Breast epithelium (tissue), 3 donors: ENCODE measurements around the gene SEC24C.

Experiments used
- POLR2A ChIP-seq: fragments of 450-650 bp; IDR thresholded peaks from one replicate; pipeline ENCODE4 v1.6.1; 2016; ENCODE audit warnings: antibody characterized with exemption, mild to moderate bottlenecking, moderate library complexity
- TF ChIP-seq, protein P1 (sequence below), 3 donors: fragments of 450-650 bp; IDR thresholded peaks; one replicate each; pipeline ENCODE4 v1.5.1; 2016 to 2017; ENCODE audit warnings: antibody characterized with exemption in 3 of 3, mild to moderate bottlenecking in 3 of 3, moderate library complexity in 3 of 3

DNA sequence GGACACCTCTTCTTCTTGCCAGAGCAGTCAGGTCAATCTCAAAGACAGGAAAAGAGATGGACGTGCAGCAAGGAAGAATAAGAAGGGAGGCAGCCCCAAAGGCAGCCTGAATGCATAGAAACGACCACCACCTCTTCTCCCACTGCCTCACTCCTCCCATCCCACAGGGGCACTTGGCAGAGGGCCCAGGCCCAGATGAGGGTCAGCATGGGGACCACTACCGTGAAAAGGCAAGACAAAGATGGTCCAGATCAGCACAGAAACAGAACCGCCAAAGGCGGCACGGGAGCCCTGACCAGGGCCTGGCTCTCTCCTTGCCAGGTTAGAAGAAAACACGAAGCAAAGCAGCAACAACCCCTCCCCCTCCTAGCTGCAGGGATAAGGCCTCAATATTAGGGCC lies 69.2 kb downstream of the SEC24C start:
- TF ChIP-seq, protein P1, sequence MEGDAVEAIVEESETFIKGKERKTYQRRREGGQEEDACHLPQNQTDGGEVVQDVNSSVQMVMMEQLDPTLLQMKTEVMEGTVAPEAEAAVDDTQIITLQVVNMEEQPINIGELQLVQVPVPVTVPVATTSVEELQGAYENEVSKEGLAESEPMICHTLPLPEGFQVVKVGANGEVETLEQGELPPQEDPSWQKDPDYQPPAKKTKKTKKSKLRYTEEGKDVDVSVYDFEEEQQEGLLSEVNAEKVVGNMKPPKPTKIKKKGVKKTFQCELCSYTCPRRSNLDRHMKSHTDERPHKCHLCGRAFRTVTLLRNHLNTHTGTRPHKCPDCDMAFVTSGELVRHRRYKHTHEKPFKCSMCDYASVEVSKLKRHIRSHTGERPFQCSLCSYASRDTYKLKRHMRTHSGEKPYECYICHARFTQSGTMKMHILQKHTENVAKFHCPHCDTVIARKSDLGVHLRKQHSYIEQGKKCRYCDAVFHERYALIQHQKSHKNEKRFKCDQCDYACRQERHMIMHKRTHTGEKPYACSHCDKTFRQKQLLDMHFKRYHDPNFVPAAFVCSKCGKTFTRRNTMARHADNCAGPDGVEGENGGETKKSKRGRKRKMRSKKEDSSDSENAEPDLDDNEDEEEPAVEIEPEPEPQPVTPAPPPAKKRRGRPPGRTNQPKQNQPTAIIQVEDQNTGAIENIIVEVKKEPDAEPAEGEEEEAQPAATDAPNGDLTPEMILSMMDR (IDR thresholded peaks at IDR 0.05): no peak
- TF ChIP-seq POLR2A: no peak
